Colonic mucosa (tissue), 4 donors: Measurements from ENCODE around the gene TMEM231. TPM values are rescaled to one million over a fixed set of nuclear protein-coding genes. Genes with fewer than 3 reads are reported as not detected.
"Not testable (repeated sequence)": the region's sequence is repeated elsewhere in the genome, so short reads cannot be mapped to it uniquely, and the experiment has no call there.

Experiments
- DNase-seq: peaks from one replicate; pipeline ENCODE4 v3.0.0-alpha.2; 2020
- H3K27ac ChIP-seq: fragments of 200-600 bp; one replicate; pipeline ENCODE4 v1.8.0; 2021
- H3K27me3 ChIP-seq: fragments of 200-600 bp; one replicate; pipeline ENCODE4 v1.8.0; 2021
- H3K36me3 ChIP-seq: fragments of 200-600 bp; one replicate; pipeline ENCODE4 v1.8.0; 2021
- H3K4me1 ChIP-seq: fragments of 200-600 bp; one replicate; pipeline ENCODE4 v1.8.0; 2021; ENCODE audit warnings: mild to moderate bottlenecking
- H3K4me3 ChIP-seq: fragments of 200-600 bp; one replicate; pipeline ENCODE4 v1.8.0; 2021
- H3K9ac ChIP-seq, 2 donors: one replicate each; pipeline ENCODE4 v1.7.0; 2013; ENCODE audit warnings: control low read depth in 2 of 2, low read depth in 2 of 2, low read length in 2 of 2
- H3K9me3 ChIP-seq: fragments of 200-600 bp; one replicate; pipeline ENCODE4 v1.8.0; 2021
- CTCF ChIP-seq: fragments of 200-600 bp; IDR thresholded peaks from one replicate; pipeline ENCODE4 v1.8.0; 2022; ENCODE audit warnings: antibody characterized with exemption, mild to moderate bottlenecking
- intact Hi-C: fragments of 100-400 bp; cut with DNase I; formaldehyde crosslinking; loops from one replicate; pipeline ENCODE4 v1.14.1; 2022
- total RNA-seq, 2 donors: library from RNA; stranded (reverse); fragmentation: NEBNext Ultra II Directional in 1 of 2; extraction: Animal tissue kit (Norgen Biotek cat#: 25700) in 1 of 2; gene quantifications; one replicate each; pipeline ENCODE4 v1.2.1, GENCODE V29; 2021
- donor health status: healthy.
- donor health status: DM: no; HTN: no; CAD: no.
- donor health status: DM: no; HTN: no; CAD: no.

TMEM231 gene
- total RNA-seq, 2 donors from 2014 or later = 4.7 to 6.3 TPM

GRCh38 chr16:75506574-75506973 lies 49.5 kb downstream of the TMEM231 start:
- intact Hi-C loops = no loop called here
- Histone ChIP-seq H3K36me3 (no peaks in the 10 kb centered on the region), H3K27me3 (no peaks in the 10 kb centered on the region), H3K9me3 (no peaks in the 10 kb centered on the region), H3K27ac (peak overlapping the region; percentile 12), H3K4me3 (no peak overlapping the region), H3K9ac (no peak overlapping the region), H3K4me1 (no peaks in the 10 kb centered on the region)
- no peak for TF ChIP-seq CTCF
- DNase-seq = peak; percentile 42

- intact Hi-C loops = no loop called here
- no peaks in the 10 kb centered on the region for H3K9me3 ChIP-seq
- H3K27ac ChIP-seq = peak overlapping the region; percentile 12
- H3K36me3 ChIP-seq = no peaks in the 10 kb centered on the region
- no peak overlapping the region for H3K4me3 ChIP-seq
- DNase-seq = no peak
- no peak overlapping the region for H3K9ac ChIP-seq
- no peak for TF ChIP-seq CTCF
- H3K27me3 ChIP-seq = no peaks in the 10 kb centered on the region
- no peaks in the 10 kb centered on the region for H3K4me1 ChIP-seq
These were observed 49.9 kb downstream of the TMEM231 start for GRCh38 chr16:75506107-75506506.

DNA sequence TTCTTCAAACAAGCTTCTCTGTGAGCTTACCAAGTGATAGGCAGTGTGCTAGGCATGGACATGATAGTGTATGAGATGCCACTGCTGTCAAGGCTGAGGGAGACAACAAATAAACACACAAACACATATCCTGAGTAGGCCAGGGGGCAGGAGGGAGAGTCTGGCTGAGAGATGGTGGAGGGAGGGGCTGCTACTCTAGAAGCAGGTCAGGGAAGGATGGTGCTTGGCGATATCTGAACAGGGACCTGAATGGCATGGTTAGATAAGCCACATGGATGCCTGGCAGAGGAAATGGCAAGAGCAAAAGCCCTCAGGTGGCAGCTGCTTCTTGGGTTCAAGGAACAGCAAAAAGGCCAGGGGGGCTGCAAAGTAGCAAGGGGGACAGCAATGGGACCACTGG lies 52.3 kb downstream of the TMEM231 start:
- Histone ChIP-seq H3K27me3 (no peaks in the 10 kb centered on the region), H3K4me1 (no peaks in the 10 kb centered on the region), H3K9me3 (no peaks in the 10 kb centered on the region), H3K4me3 (no peak overlapping the region), H3K27ac (no peak overlapping the region), H3K36me3 (no peaks in the 10 kb centered on the region), H3K9ac (no peak overlapping the region)
- intact Hi-C loops = no loop called here
- no peak for DNase-seq
- TF ChIP-seq CTCF = no peak

DNA sequence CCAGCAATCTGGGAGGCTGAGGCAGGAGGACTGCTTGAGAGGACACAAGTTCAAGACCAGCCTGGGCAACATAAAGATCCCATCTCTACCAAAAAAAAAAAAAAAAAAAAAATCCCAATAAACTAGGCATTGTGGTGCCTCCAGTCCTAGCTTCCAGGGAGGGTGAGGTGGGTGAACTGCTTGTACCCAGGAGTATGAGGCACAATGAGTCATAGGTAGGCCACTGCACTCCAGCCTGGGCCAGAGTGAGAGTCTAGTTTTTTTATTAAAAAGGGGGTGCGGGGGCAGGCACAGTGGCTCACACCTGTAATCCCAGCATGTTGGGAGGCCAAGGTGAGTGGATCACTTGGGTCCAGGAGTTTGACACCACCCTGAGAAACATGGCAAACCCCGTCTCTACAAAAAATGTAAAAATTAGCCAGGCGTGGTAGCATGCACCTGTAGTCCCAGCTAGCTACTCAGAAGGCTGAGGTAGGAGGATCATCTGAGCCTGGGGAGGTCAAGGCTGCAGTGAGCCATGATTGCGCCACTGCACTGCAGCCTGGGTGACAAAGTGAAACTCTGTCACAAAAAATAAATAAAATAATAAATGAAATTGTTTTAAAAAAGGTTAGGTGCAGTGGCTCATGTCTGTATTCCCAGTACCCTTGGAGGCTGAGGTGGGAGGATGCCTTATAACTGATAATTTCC lies 53.0 kb downstream of the TMEM231 start:
- Histone ChIP-seq H3K27me3 (no peaks in the 10 kb centered on the region), H3K9ac (no peak overlapping the region), H3K9me3 (no peaks in the 10 kb centered on the region), H3K4me1 (no peaks in the 10 kb centered on the region), H3K36me3 (no peaks in the 10 kb centered on the region), H3K27ac (no peak overlapping the region), H3K4me3 (no peak overlapping the region)
- no peak for DNase-seq
- intact Hi-C loops = no loop called here
- no peak for TF ChIP-seq CTCF

- H3K36me3 ChIP-seq, DNase-seq, H3K4me3 ChIP-seq, H3K9ac ChIP-seq, H3K27ac ChIP-seq, intact Hi-C loops, H3K9me3 ChIP-seq, H3K27me3 ChIP-seq, H3K4me1 ChIP-seq: not testable (repeated sequence)
These were observed 54.2 kb downstream of the TMEM231 start for GRCh38 chr16:75501820-75502219.

- Histone ChIP-seq H3K4me1 (no peaks in the 10 kb centered on the region), H3K27ac (no peak overlapping the region), H3K9ac (no peak overlapping the region), H3K9me3 (no peaks in the 10 kb centered on the region), H3K36me3 (no peaks in the 10 kb centered on the region), H3K4me3 (no peak overlapping the region), H3K27me3 (no peaks in the 10 kb centered on the region)
- TF ChIP-seq CTCF = no peak
- no peak for DNase-seq
- intact Hi-C loops = no loop called here
These were observed 54.7 kb downstream of the TMEM231 start for GRCh38 chr16:75501359-75501758.

DNA sequence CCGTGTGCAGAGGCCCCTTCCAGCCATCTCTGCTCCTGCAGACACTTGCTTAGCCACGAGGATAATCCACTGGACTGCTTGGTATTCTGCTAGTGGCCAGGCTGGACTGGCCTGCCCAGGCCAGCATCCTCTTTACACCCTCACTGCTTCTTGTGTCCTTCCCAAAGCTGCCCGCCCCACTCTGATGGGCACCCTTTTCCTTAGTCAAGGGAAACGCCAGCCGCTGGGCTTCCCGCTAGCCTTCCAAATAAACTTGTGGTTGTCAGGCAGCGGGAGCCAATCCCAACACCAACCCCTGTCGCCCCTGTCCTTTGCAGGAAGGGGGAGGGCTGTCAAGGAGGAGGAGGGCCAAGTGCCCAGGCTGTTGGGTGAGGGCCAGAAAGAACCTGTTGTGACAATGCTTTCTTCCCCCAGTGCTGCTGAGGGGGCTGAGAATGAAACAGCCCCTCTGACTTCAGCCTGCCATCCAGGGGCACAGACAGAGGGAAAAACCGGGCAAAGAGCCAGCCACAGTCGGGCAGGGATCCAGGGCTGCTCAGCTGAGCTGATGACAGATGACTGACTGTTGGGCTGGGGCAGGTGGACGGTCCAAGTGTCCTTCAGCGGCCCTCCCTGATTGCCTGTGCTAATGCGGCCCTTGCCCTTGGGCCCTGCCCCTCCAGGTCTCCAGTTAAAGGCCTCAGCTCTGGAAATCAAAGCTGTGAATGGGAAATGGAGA lies 57.3 kb downstream of the TMEM231 start:
- H3K36me3 ChIP-seq, H3K9ac ChIP-seq, H3K4me1 ChIP-seq, H3K9me3 ChIP-seq, H3K4me3 ChIP-seq, H3K27me3 ChIP-seq, H3K27ac ChIP-seq, intact Hi-C loops: not testable (repeated sequence)
- DNase-seq = peak; percentile 62
